Testis (tissue), 3 donors: Measurements from ENCODE around the gene GALNT4. TPM values are rescaled to one million over a fixed set of nuclear protein-coding genes. Genes with fewer than 3 reads are reported as not detected.

Source experiments
- DNase-seq: peaks from one replicate; pipeline ENCODE4 v3.0.0-alpha.2; 2019
- H3K27ac ChIP-seq, 2 donors: fragments of 200-600 bp; sonication (generic); one replicate each; pipeline ENCODE4 v1.5.1; 2019
- H3K27me3 ChIP-seq: fragments of 200-600 bp; sonication (generic); one replicate; pipeline ENCODE4 v1.5.1; 2019
- H3K36me3 ChIP-seq: fragments of 200-600 bp; sonication (generic); one replicate; pipeline ENCODE4 v1.5.1; 2017; ENCODE audit warnings: low read depth; ENCODE audit errors: missing control alignments
- H3K4me1 ChIP-seq: fragments of 200-600 bp; sonication (generic); one replicate; pipeline ENCODE4 v1.5.1; 2019
- H3K4me3 ChIP-seq, 2 donors: fragments of 200-600 bp; sonication (generic); one replicate each; pipeline ENCODE4 v1.5.1; 2017 to 2019
- H3K9me3 ChIP-seq: fragments of 200-600 bp; sonication (generic); one replicate; pipeline ENCODE4 v1.5.1; 2017
- CTCF ChIP-seq, 3 experiments: fragments of 450-650 bp in 2 of 3; fragments of 200-600 bp in 1 of 3; sonication (generic) in 1 of 3; IDR thresholded peaks; one replicate each; pipeline ENCODE4 v1.5.1; 2016 to 2019; ENCODE audit warnings: antibody characterized with exemption in 3 of 3, mild to moderate bottlenecking in 2 of 3, moderate library complexity in 1 of 3
- POLR2A ChIP-seq: fragments of 450-650 bp; IDR thresholded peaks from one replicate; pipeline ENCODE4 v1.6.1; 2017; ENCODE audit warnings: antibody characterized with exemption, mild to moderate bottlenecking, moderate library complexity
- WGBS, 2 donors: methylation state at CpG; one replicate each; pipeline ENCODE4 v1.1.5; 2018; 5-methylcytosine and 5-hydroxymethylcytosine counted together
- intact Hi-C: fragments of 100-400 bp; cut with DNase I; formaldehyde crosslinking; loops from one replicate; pipeline ENCODE4 v1.15.1; 2023; ENCODE audit warnings: low total_unique reads
- polyA plus RNA-seq: library from polyadenylated mRNA; stranded (reverse); fragments of 350-450 nt; fragmentation: Illumina TruSeq; extraction: RNeasy Lipid Tissue Mini Kit (QIAGEN cat#74804); gene quantifications from one replicate; pipeline ENCODE4 v1.2.3, GENCODE V29; 2014; ENCODE audit warnings: low read depth, low replicate concordance; ENCODE audit not compliant: insufficient read depth
- total RNA-seq, 2 donors: library from RNA; depleted of rRNA; stranded (reverse); fragments of >200 nt; gene quantifications; one replicate each; pipeline ENCODE4 v1.2.3, GENCODE V29; 2016

The GALNT4 gene
- total and polyA plus RNA-seq, 3 donors from 2014 or later, result 1.8 to 4.3 (median 3.4) TPM

DNA sequence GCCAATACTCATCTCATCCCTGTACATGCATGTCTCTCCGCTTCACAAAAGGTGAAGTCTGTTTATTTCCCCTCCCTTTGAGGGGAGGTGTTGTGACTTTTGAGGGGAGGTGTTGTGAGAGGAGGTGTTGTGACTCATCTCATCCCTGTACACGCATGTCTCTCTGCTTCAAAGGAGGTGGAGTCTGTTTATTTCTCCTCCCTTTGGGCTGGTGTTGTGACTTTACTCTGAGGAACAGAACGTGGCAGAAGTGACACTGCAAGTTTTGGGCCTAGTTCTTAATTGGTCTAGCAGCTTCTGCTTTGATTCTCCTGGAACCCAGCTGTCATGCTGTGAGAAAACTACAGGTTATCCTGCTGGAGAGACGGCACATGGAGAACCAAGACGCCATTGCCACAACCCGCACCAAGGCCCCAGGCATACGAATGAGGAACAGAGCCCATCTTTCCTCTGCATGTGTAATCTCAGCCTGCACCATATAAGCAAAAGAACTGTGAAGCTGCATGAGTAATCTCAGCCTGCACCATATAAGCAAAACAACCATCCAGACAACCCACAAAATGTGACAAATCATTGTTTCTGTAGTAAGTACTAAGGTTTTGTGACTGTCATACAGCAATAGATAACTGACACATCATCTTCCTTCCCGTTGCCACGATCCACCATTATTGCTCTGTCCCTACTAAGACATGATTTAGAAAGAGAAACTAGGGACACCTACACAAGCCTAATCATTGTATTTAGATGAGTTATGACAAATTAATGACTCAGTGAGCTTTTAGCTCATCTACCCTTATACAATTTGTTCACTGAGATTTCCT, 30.0 kb downstream of the GALNT4 start:
- intact Hi-C loops, result no loop called here
- 86 to 97% methylated on average over 9 of the region's 9 CpGs for WGBS, 2 donors
- TF ChIP-seq CTCF (IDR thresholded peaks at IDR 0.05) (no peak), POLR2A (no peak)
- Histone ChIP-seq H3K36me3 (no peaks in the 10 kb centered on the region), H3K27ac (no peak overlapping the region), H3K27me3 (no peaks in the 10 kb centered on the region), H3K9me3 (no peaks in the 10 kb centered on the region), H3K4me1 (no peaks in the 10 kb centered on the region), H3K4me3 (no peak overlapping the region)
- no peak for DNase-seq

DNA sequence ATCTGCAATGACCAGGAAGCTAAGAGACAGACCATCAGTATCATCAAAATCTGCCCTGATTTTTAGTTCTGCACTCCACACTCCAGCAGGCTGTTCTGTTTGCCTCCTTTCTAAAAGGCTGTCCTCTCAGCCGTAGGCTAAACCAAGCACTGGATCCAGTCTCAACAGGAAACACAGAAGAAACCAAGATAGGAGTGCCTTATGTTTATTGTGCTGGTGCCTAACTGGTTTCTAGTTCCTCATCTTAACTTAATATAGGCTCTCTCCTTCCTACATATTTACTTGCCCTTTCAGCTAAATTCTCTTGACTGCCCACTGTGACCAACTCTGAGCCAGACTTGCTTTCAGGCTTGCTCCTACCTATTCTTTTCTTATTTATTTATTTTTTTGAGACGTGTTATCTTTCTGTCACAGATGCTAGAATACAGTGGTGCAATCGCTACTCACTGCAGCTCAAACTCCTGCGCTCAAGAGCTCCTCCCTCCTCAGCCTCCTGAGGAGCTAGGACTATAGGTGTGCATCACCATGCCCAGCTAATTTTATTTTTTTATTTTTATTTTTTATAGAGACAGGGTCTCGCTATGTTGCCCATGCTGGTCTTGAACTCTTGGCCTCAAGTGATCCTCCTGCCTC, 30.8 kb downstream of the GALNT4 start:
- Histone ChIP-seq H3K27ac (no peak overlapping the region), H3K4me3 (no peak overlapping the region), H3K36me3 (no peaks in the 10 kb centered on the region), H3K9me3 (no peaks in the 10 kb centered on the region), H3K4me1 (no peaks in the 10 kb centered on the region), H3K27me3 (no peaks in the 10 kb centered on the region)
- no peak for TF ChIP-seq POLR2A
- TF ChIP-seq CTCF (IDR thresholded peaks at IDR 0.05), result no peak
- intact Hi-C loops, result no loop called here
- DNase-seq, result no peak
- WGBS, 2 donors, result 90 to 93% methylated on average over 5 of the region's 5 CpGs

DNA sequence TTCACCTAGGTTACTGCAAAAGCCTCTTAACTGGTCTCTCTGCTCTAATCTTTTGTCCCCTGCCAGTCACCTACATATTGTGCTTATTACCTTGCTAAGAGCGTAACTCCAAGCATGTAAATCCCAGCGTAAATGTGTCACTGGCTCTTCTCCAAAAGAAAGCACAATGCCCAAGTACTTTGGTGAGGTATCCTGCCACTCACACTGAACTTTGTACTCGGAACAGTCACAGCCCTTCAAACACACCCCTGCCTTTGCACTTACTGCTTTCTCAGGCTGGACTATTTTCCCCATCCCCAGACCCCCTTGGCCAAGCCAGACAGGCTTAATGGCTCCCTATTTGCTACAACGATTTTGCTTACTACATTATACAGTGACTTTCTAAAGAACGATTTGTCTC, 31.7 kb downstream of the GALNT4 start:
- no peaks in the 10 kb centered on the region for H3K36me3 ChIP-seq
- H3K27me3 ChIP-seq, result no peaks in the 10 kb centered on the region
- no peaks in the 10 kb centered on the region for H3K4me1 ChIP-seq
- TF ChIP-seq POLR2A (no peak), CTCF (IDR thresholded peaks at IDR 0.05) (no peak)
- intact Hi-C loops, result no loop called here
- no peak overlapping the region for H3K4me3 ChIP-seq
- no peak for DNase-seq
- WGBS, 2 donors, result 79 to 84% methylated on average over 5 of the region's 5 CpGs
- H3K9me3 ChIP-seq, result no peaks in the 10 kb centered on the region
- no peak overlapping the region for H3K27ac ChIP-seq

- H3K4me1 ChIP-seq, result no peaks in the 10 kb centered on the region
- H3K27me3 ChIP-seq, result no peaks in the 10 kb centered on the region
- no peaks in the 10 kb centered on the region for H3K9me3 ChIP-seq
- no peak overlapping the region for H3K27ac ChIP-seq
- WGBS, 2 donors, result 82 to 85% methylated on average over 1 of the region's 1 CpG
- no peak for DNase-seq
- TF ChIP-seq CTCF (IDR thresholded peaks at IDR 0.05) (no peak), POLR2A (no peak)
- H3K4me3 ChIP-seq, result no peak overlapping the region
- H3K36me3 ChIP-seq, result no peaks in the 10 kb centered on the region
- intact Hi-C loops, result no loop called here
These were observed 33.7 kb downstream of the GALNT4 start for GRCh38 chr12:89490922-89491321.
